Measurements from ENCODE around the gene DLGAP4.

GRCh38 chr20:36573798-36574365 lies 267.7 kb downstream of the DLGAP4 start:
- TF ChIP-seq CTCF (IDR thresholded peaks at IDR 0.05; ENCODE audit: control extremely low read depth in 1 of 3, insufficient read depth in 1 of 3, low read depth in 1 of 3, low read length in 3 of 3) (no peak), SP1 (IDR thresholded peaks at IDR 0.05; ENCODE audit: low read depth, low read length) (no peak), POLR2A (IDR thresholded peaks at IDR 0.05; ENCODE audit: control extremely low read depth in 1 of 2, low read depth in 2 of 2, low read length in 2 of 2) (no peak), CEBPB (IDR thresholded peaks at IDR 0.05; ENCODE audit: low read depth, low read length) (no peak), MAX (IDR thresholded peaks at IDR 0.05) (0 out of 2 replicates have a peak, but pooled peaks have one; percentile 19), GTF2F1 (IDR thresholded peaks at IDR 0.05; ENCODE audit: borderline replicate concordance, low read depth, low read length) (no peak)

Measured in H1 (cell line).